GM23338 (cell line): ENCODE results near the gene ALDH3B1. TPM values are rescaled to one million over a fixed set of nuclear protein-coding genes. Genes with fewer than 3 reads are reported as not detected.

Experiments used
- ATAC-seq: fragments of 200-7000 bp; cut with Tn5 transposase; 3 replicates; pipeline ENCODE4 v1.9.1; 2020
- DNase-seq: peaks from one replicate; pipeline ENCODE4 v3.0.0-alpha.2; 2015; ENCODE audit warnings: low spot score
- H2AFZ ChIP-seq: fragments of 200-600 bp; sonication (generic); 2 replicates; pipeline ENCODE4 v1.8.0; 2016; ENCODE audit warnings: antibody characterized with exemption, mild to moderate bottlenecking, moderate library complexity
- H3F3A ChIP-seq: fragments of 200-600 bp; sonication (generic); replicated peaks from 2 replicates; pipeline ENCODE4 v1.8.0; 2017; ENCODE audit warnings: antibody characterized with exemption, mixed run types, low read depth
- H3K27ac ChIP-seq: fragments of 200-600 bp; sonication (generic); 2 replicates; pipeline ENCODE4 v1.6.1; 2016; ENCODE audit warnings: low read depth
- H3K27me3 ChIP-seq: fragments of 200-600 bp; sonication (generic); 2 replicates; pipeline ENCODE4 v1.8.0; 2016; ENCODE audit warnings: mild to moderate bottlenecking, mixed run types, moderate library complexity; ENCODE audit not compliant: insufficient read depth
- H3K36me3 ChIP-seq: fragments of 200-600 bp; sonication (generic); 2 replicates; pipeline ENCODE4 v1.8.0; 2016; ENCODE audit warnings: mild to moderate bottlenecking; ENCODE audit not compliant: insufficient read depth
- H3K4me1 ChIP-seq: fragments of 200-600 bp; sonication (generic); 2 replicates; pipeline ENCODE4 v1.8.0; 2016; ENCODE audit warnings: mild to moderate bottlenecking, moderate library complexity; ENCODE audit not compliant: insufficient read depth
- H3K4me2 ChIP-seq: fragments of 200-600 bp; sonication (generic); 2 replicates; pipeline ENCODE4 v1.7.1; 2017; ENCODE audit warnings: mixed run types
- H3K4me3 ChIP-seq: fragments of 200-600 bp; sonication (generic); 2 replicates; pipeline ENCODE4 v1.6.1; 2016; ENCODE audit warnings: mixed run types
- H3K79me2 ChIP-seq: fragments of 200-600 bp; sonication (generic); replicated peaks from 2 replicates; pipeline ENCODE4 v1.8.0; 2017; ENCODE audit warnings: mild to moderate bottlenecking; ENCODE audit not compliant: insufficient read depth
- H3K9me2 ChIP-seq: fragments of 200-600 bp; sonication (generic); 2 replicates; pipeline ENCODE4 v1.8.0; 2017; ENCODE audit not compliant: insufficient read depth
- H4K20me1 ChIP-seq: fragments of 200-600 bp; sonication (generic); replicated peaks from 2 replicates; pipeline ENCODE4 v1.8.0; 2017; ENCODE audit warnings: mild to moderate bottlenecking; ENCODE audit not compliant: insufficient read depth
- H3K27ac Mint-ChIP-seq: 2 replicates; pipeline ENCODE4 v1.8.0; 2020; ENCODE audit warnings: inconsistent platforms, mild to moderate bottlenecking, moderate library complexity, mixed read lengths
- H3K27me3 Mint-ChIP-seq: 3 replicates; pipeline ENCODE4 v1.8.0; 2022; ENCODE audit warnings: low read depth, mild to moderate bottlenecking, moderate library complexity, mixed read lengths, inconsistent platforms; ENCODE audit not compliant: insufficient read depth, poor library complexity
- H3K36me3 Mint-ChIP-seq: 3 replicates; pipeline ENCODE4 v1.8.0; 2021; ENCODE audit warnings: low read depth, mild to moderate bottlenecking, inconsistent platforms, moderate library complexity, mixed read lengths
- H3K4me1 Mint-ChIP-seq: 3 replicates; pipeline ENCODE4 v1.8.0; 2020; ENCODE audit warnings: mild to moderate bottlenecking, inconsistent platforms, mixed read lengths
- H3K4me3 Mint-ChIP-seq: 3 replicates; pipeline ENCODE4 v1.8.0; 2021; ENCODE audit warnings: moderate library complexity, mild to moderate bottlenecking, inconsistent platforms, mixed read lengths
- H3K9me3 Mint-ChIP-seq: 3 replicates; pipeline ENCODE4 v1.8.0; 2020; ENCODE audit warnings: moderate library complexity, mild to moderate bottlenecking, inconsistent platforms, mixed read lengths
- CREB1 ChIP-seq: fragments of 250-450 bp; sonication (Bioruptor Pico); IDR thresholded peaks from 2 replicates; pipeline ENCODE4 v1.5.0; 2020; ENCODE audit warnings: low read depth, mild to moderate bottlenecking, moderate library complexity
- JUNB ChIP-seq: IDR thresholded peaks from one replicate; pipeline ENCODE4 v1.6.1; 2016; ENCODE audit warnings: antibody characterized with exemption; ENCODE audit not compliant: unreplicated experiment
- NANOG ChIP-seq: IDR thresholded peaks from 2 replicates; pipeline ENCODE4 v1.6.1; 2016; ENCODE audit warnings: antibody characterized with exemption, borderline replicate concordance
- STAT1 ChIP-seq: IDR thresholded peaks from one replicate; pipeline ENCODE4 v1.6.1; 2016; ENCODE audit warnings: antibody characterized with exemption; ENCODE audit not compliant: unreplicated experiment
- ZNF114 ChIP-seq: fragments of 250-450 bp; sonication (Bioruptor Pico); IDR thresholded peaks from 2 replicates; pipeline ENCODE4 v1.5.0; 2020; ENCODE audit warnings: mild to moderate bottlenecking, moderate library complexity
- ZNF331 ChIP-seq: fragments of 250-450 bp; sonication (Bioruptor Pico); IDR thresholded peaks from 2 replicates; pipeline ENCODE4 v1.5.0; 2020; ENCODE audit warnings: low read depth, mild to moderate bottlenecking, moderate library complexity
- polyA plus RNA-seq: library from polyadenylated mRNA; unstranded; fragments of >200 nt; fragmentation: Nextera tagmentation; extraction: Ambion mirVana; gene quantifications from 2 replicates; pipeline ENCODE4 v1.2.1, GENCODE V29; 2016
- total RNA-seq: library from RNA; depleted of rRNA; stranded (reverse); fragments of >200 nt; shearing (Covaris generic); gene quantifications from 2 replicates; pipeline ENCODE4 v1.2.3, GENCODE V29; 2014
- TF ChIP-seq, protein P1 (sequence below): IDR thresholded peaks from 2 replicates; pipeline ENCODE4 v1.6.1; 2016; ENCODE audit warnings: antibody characterized with exemption
- TF ChIP-seq, protein P2 (sequence below), 2 experiments: fragments of 200-600 bp in 1 of 2; sonication (generic) in 1 of 2; conservative IDR thresholded peaks; 2 replicates each; pipeline versions ENCODE4 v1.5.1 to v1.6.1; 2016 to 2017; ENCODE audit warnings: antibody characterized with exemption in 2 of 2, low read depth in 2 of 2, mild to moderate bottlenecking in 2 of 2, moderate library complexity in 1 of 2
- TF ChIP-seq, protein P3 (sequence below): fragments of 250-450 bp; sonication (Bioruptor Pico); IDR thresholded peaks from 2 replicates; pipeline ENCODE4 v1.5.0; 2020; ENCODE audit warnings: mild to moderate bottlenecking, moderate library complexity

The ALDH3B1 gene
- total and polyA plus RNA-seq, 2 experiments from 2014 or later = 0.52 TPM; not detected in 1

DNA sequence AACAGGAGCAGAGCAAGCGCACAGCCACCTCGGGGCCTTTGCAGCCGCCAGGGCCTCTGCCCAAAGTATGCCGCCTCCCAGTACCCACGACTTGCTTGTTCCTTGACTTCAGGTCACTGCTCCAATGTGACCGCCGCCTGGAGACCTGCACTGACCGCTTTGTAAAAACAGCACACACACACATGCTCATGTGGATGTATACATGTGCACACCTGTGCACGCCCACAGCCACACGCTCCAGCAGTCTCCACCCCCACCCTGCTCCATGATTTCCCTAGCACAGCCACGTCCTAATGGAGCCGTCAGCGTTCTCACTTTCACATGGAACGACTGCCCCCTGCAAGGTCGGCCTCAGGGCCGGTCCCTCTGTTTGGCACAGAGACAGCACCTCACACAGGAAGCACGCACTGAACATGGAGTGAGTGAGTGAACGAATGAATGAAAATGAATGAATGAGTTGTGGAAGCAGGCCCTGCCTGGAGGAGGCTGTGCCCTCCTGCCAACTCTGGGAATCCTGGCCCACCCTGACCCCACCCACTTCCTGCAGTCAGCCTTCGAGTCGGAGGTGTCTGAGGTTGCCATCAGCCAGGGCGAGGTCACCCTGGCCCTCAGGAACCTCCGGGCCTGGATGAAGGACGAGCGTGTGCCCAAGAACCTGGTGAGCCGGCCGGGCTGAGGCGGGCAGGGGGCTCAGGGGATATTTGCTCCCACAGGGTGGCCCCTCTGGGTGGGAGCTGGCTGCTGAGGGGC, 8.0 kb downstream of the ALDH3B1 start:
- TF ChIP-seq, protein P1, sequence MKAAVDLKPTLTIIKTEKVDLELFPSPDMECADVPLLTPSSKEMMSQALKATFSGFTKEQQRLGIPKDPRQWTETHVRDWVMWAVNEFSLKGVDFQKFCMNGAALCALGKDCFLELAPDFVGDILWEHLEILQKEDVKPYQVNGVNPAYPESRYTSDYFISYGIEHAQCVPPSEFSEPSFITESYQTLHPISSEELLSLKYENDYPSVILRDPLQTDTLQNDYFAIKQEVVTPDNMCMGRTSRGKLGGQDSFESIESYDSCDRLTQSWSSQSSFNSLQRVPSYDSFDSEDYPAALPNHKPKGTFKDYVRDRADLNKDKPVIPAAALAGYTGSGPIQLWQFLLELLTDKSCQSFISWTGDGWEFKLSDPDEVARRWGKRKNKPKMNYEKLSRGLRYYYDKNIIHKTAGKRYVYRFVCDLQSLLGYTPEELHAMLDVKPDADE = no peak
- TF ChIP-seq STAT1 = no peak
- no peak for TF ChIP-seq ZNF331
- TF ChIP-seq ZNF114 (CRISPR knock-in tag) = no peak
- TF ChIP-seq CREB1 = no peak
- TF ChIP-seq JUNB = no peak
- Histone ChIP-seq H4K20me1 (no peaks in the 10 kb centered on the region), H3K27me3 (no peaks in the 10 kb centered on the region), H3F3A (no peaks in the 10 kb centered on the region), H2AFZ (no peak overlapping the region), H3K9me2 (no peaks in the 10 kb centered on the region), H3K27ac (no peak overlapping the region), H3K36me3 (no peaks in the 10 kb centered on the region), H3K4me1 (no peaks in the 10 kb centered on the region), H3K79me2 (no peaks in the 10 kb centered on the region), H3K4me3 (no peak overlapping the region), H3K4me2 (no peak overlapping the region)
- no peak for DNase-seq
- no peak for ATAC-seq
- peaks cover 11% of the 10 kb centered on the region for H3K4me1 Mint-ChIP-seq
- H3K27ac Mint-ChIP-seq = no peak overlapping the region
- H3K4me3 Mint-ChIP-seq = no peak overlapping the region
- H3K27me3 Mint-ChIP-seq = peaks cover 14% of the 10 kb centered on the region
- H3K36me3 Mint-ChIP-seq = no peaks in the 10 kb centered on the region
- no peaks in the 10 kb centered on the region for H3K9me3 Mint-ChIP-seq

DNA sequence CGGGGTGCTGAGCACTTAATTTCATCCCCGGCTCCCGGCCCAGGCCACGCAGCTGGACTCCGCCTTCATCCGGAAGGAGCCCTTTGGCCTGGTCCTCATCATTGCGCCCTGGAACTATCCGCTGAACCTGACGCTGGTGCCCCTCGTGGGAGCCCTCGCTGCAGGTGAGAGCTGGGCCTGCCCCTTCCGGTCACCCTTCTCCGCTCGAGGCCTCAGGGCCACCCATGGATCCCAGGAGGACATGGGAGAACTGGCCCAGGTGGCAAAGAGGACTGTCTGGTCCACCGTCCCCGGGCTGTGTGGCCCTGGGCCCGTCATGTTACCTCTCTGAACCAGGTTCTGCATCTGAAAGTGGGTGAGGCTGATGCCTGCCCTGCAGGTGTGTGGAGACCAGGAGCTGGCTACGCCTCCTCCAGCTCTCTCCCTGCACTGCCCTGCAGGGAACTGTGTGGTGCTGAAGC, 8.6 kb downstream of the ALDH3B1 start:
- Histone ChIP-seq H3F3A (no peaks in the 10 kb centered on the region), H2AFZ (no peak overlapping the region), H3K4me3 (no peak overlapping the region), H3K9me2 (no peaks in the 10 kb centered on the region), H3K4me2 (no peak overlapping the region), H3K79me2 (no peaks in the 10 kb centered on the region), H4K20me1 (no peaks in the 10 kb centered on the region), H3K27me3 (no peaks in the 10 kb centered on the region), H3K4me1 (no peaks in the 10 kb centered on the region), H3K36me3 (no peaks in the 10 kb centered on the region), H3K27ac (no peak overlapping the region)
- ATAC-seq = no peak
- H3K27me3 Mint-ChIP-seq = peaks cover 14% of the 10 kb centered on the region
- no peak for DNase-seq
- no peak overlapping the region for H3K4me3 Mint-ChIP-seq
- no peaks in the 10 kb centered on the region for H3K36me3 Mint-ChIP-seq
- H3K4me1 Mint-ChIP-seq = peaks cover 11% of the 10 kb centered on the region
- no peak overlapping the region for H3K27ac Mint-ChIP-seq
- no peaks in the 10 kb centered on the region for H3K9me3 Mint-ChIP-seq
- TF ChIP-seq JUNB (no peak), ZNF114 (CRISPR knock-in tag) (no peak), CREB1 (no peak), NANOG (no peak), STAT1 (no peak)
- TF ChIP-seq, protein P1 = no peak
- TF ChIP-seq, protein P2, sequence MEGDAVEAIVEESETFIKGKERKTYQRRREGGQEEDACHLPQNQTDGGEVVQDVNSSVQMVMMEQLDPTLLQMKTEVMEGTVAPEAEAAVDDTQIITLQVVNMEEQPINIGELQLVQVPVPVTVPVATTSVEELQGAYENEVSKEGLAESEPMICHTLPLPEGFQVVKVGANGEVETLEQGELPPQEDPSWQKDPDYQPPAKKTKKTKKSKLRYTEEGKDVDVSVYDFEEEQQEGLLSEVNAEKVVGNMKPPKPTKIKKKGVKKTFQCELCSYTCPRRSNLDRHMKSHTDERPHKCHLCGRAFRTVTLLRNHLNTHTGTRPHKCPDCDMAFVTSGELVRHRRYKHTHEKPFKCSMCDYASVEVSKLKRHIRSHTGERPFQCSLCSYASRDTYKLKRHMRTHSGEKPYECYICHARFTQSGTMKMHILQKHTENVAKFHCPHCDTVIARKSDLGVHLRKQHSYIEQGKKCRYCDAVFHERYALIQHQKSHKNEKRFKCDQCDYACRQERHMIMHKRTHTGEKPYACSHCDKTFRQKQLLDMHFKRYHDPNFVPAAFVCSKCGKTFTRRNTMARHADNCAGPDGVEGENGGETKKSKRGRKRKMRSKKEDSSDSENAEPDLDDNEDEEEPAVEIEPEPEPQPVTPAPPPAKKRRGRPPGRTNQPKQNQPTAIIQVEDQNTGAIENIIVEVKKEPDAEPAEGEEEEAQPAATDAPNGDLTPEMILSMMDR (conservative IDR thresholded peaks at IDR 0.05; ENCODE audit: low read depth in 2 of 2) = no peak
- TF ChIP-seq, protein P3, sequence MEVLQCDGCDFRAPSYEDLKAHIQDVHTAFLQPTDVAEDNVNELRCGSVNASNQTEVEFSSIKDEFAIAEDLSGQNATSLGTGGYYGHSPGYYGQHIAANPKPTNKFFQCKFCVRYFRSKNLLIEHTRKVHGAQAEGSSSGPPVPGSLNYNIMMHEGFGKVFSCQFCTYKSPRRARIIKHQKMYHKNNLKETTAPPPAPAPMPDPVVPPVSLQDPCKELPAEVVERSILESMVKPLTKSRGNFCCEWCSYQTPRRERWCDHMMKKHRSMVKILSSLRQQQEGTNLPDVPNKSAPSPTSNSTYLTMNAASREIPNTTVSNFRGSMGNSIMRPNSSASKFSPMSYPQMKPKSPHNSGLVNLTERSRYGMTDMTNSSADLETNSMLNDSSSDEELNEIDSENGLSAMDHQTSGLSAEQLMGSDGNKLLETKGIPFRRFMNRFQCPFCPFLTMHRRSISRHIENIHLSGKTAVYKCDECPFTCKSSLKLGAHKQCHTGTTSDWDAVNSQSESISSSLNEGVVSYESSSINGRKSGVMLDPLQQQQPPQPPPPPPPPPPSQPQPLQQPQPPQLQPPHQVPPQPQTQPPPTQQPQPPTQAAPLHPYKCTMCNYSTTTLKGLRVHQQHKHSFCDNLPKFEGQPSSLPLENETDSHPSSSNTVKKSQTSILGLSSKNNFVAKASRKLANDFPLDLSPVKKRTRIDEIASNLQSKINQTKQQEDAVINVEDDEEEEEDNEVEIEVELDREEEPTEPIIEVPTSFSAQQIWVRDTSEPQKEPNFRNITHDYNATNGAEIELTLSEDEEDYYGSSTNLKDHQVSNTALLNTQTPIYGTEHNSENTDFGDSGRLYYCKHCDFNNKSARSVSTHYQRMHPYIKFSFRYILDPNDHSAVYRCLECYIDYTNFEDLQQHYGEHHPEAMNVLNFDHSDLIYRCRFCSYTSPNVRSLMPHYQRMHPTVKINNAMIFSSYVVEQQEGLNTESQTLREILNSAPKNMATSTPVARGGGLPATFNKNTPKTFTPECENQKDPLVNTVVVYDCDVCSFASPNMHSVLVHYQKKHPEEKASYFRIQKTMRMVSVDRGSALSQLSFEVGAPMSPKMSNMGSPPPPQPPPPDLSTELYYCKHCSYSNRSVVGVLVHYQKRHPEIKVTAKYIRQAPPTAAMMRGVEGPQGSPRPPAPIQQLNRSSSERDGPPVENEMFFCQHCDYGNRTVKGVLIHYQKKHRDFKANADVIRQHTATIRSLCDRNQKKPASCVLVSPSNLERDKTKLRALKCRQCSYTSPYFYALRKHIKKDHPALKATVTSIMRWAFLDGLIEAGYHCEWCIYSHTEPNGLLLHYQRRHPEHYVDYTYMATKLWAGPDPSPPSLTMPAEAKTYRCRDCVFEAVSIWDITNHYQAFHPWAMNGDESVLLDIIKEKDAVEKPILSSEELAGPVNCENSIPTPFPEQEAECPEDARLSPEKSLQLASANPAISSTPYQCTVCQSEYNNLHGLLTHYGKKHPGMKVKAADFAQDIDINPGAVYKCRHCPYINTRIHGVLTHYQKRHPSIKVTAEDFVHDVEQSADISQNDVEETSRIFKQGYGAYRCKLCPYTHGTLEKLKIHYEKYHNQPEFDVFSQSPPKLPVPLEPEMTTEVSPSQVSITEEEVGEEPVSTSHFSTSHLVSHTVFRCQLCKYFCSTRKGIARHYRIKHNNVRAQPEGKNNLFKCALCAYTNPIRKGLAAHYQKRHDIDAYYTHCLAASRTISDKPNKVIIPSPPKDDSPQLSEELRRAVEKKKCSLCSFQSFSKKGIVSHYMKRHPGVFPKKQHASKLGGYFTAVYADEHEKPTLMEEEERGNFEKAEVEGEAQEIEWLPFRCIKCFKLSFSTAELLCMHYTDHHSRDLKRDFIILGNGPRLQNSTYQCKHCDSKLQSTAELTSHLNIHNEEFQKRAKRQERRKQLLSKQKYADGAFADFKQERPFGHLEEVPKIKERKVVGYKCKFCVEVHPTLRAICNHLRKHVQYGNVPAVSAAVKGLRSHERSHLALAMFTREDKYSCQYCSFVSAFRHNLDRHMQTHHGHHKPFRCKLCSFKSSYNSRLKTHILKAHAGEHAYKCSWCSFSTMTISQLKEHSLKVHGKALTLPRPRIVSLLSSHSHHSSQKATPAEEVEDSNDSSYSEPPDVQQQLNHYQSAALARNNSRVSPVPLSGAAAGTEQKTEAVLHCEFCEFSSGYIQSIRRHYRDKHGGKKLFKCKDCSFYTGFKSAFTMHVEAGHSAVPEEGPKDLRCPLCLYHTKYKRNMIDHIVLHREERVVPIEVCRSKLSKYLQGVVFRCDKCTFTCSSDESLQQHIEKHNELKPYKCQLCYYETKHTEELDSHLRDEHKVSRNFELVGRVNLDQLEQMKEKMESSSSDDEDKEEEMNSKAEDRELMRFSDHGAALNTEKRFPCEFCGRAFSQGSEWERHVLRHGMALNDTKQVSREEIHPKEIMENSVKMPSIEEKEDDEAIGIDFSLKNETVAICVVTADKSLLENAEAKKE (CRISPR knock-in tag) = no peak
